ENCODE measurements around the gene SGTB. TPM values are rescaled to one million over a fixed set of nuclear protein-coding genes. Genes with fewer than 3 reads are reported as not detected.
"Not testable (repeated sequence)": the region's sequence is repeated elsewhere in the genome, so short reads cannot be mapped to it uniquely, and the experiment has no call there.

The SGTB gene
- total RNA-seq, 1 experiment from 2014 or later: 9.2 TPM

- intact Hi-C loops (cut with micrococcal nuclease; ENCODE audit: unreplicated experiment); in situ Hi-C loops (cut with HindIII; ENCODE audit: low pct_unique_long_range_greater_than_20kb, low sequenced_read_pairs); H3K27me3 ChIP-seq (ENCODE audit: control insufficient read depth, insufficient read depth, low read length); H3K4me3 ChIP-seq (ENCODE audit: low read depth in 2 of 2, low read length in 2 of 2); H3K27ac ChIP-seq (ENCODE audit: low read length); H3K4me1 ChIP-seq (ENCODE audit: control insufficient read depth, insufficient read depth, low read length); BruUV-seq (replicated peaks); H3K36me3 ChIP-seq (ENCODE audit: control insufficient read depth, insufficient read depth, low read length); POLR2A ChIA-PET; DNase-seq (ENCODE audit: low read depth, low spot score); H3K9me3 ChIP-seq (ENCODE audit: control insufficient read depth, insufficient read depth, low read depth, low read length); ATAC-seq; CTCF ChIA-PET: not testable (repeated sequence)
Observed at GRCh38 chr5:65732046-65732445, 10.1 kb upstream of the SGTB start.

DNA sequence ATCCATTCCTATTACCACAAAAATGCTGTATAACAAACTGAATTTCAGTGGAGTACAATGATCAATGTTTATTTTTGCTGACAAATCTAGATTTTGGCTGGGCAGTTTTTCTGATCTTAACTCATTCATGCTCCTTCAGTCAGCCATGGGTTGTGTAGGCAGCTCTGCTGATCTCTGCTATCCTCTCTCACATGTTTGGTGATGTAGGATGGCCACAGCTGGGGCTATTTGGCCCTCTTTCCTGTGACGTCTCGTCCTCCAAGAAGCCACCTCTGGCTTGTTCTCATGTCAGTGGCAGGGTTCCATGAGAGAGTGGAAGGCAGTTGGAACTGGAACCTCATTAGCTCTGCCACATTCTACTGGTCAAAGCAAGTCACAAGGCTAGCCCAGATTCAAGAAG is 9.0 kb upstream of the SGTB start:
- no TSS peak for BruUV-seq (replicated peaks)
- H3K27me3 ChIP-seq (ENCODE audit: control insufficient read depth, insufficient read depth, low read length): no peaks in the 10 kb centered on the region
- H3K36me3 ChIP-seq (ENCODE audit: control insufficient read depth, insufficient read depth, low read length): no peaks in the 10 kb centered on the region
- no peak overlapping the region for H3K4me3 ChIP-seq (ENCODE audit: low read depth in 2 of 2, low read length in 2 of 2)
- H3K27ac ChIP-seq (ENCODE audit: low read length): no peak overlapping the region
- ChIA-PET POLR2A (no interaction called here), CTCF (no interaction called here)
- H3K9me3 ChIP-seq (ENCODE audit: control insufficient read depth, insufficient read depth, low read depth, low read length): no peaks in the 10 kb centered on the region
- TF ChIP-seq CTCF (IDR thresholded peaks at IDR 0.05) (no peak), POLR2AphosphoS5 (IDR thresholded peaks at IDR 0.05; ENCODE audit: low read depth, low read length) (no peak), SIN3A (IDR thresholded peaks at IDR 0.05; ENCODE audit: borderline replicate concordance, insufficient read depth, low read depth, low read length) (no peak), TCF7L2 (IDR thresholded peaks at IDR 0.05; ENCODE audit: low read depth, low read length) (no peak)
- TF ChIP-seq, protein P1, sequence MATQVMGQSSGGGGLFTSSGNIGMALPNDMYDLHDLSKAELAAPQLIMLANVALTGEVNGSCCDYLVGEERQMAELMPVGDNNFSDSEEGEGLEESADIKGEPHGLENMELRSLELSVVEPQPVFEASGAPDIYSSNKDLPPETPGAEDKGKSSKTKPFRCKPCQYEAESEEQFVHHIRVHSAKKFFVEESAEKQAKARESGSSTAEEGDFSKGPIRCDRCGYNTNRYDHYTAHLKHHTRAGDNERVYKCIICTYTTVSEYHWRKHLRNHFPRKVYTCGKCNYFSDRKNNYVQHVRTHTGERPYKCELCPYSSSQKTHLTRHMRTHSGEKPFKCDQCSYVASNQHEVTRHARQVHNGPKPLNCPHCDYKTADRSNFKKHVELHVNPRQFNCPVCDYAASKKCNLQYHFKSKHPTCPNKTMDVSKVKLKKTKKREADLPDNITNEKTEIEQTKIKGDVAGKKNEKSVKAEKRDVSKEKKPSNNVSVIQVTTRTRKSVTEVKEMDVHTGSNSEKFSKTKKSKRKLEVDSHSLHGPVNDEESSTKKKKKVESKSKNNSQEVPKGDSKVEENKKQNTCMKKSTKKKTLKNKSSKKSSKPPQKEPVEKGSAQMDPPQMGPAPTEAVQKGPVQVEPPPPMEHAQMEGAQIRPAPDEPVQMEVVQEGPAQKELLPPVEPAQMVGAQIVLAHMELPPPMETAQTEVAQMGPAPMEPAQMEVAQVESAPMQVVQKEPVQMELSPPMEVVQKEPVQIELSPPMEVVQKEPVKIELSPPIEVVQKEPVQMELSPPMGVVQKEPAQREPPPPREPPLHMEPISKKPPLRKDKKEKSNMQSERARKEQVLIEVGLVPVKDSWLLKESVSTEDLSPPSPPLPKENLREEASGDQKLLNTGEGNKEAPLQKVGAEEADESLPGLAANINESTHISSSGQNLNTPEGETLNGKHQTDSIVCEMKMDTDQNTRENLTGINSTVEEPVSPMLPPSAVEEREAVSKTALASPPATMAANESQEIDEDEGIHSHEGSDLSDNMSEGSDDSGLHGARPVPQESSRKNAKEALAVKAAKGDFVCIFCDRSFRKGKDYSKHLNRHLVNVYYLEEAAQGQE (IDR thresholded peaks at IDR 0.05; ENCODE audit: insufficient read depth in 1 of 2, low read depth in 2 of 2, low read length in 1 of 2): no peak
- peaks cover 12% of the 10 kb centered on the region for H3K4me1 ChIP-seq (ENCODE audit: control insufficient read depth, insufficient read depth, low read length)
- intact Hi-C loops (cut with micrococcal nuclease; ENCODE audit: unreplicated experiment) (no loop called here), in situ Hi-C loops (cut with HindIII; ENCODE audit: low pct_unique_long_range_greater_than_20kb, low sequenced_read_pairs) (no loop called here)
- ATAC-seq: no peak
- DNase-seq (ENCODE audit: low read depth, low spot score): no peak

- DNase-seq (ENCODE audit: low read depth, low spot score) (no peak), ATAC-seq (no peak)
- TF ChIP-seq TCF7L2 (IDR thresholded peaks at IDR 0.05; ENCODE audit: low read depth, low read length) (no peak), SIN3A (IDR thresholded peaks at IDR 0.05; ENCODE audit: borderline replicate concordance, insufficient read depth, low read depth, low read length) (no peak), POLR2AphosphoS5 (IDR thresholded peaks at IDR 0.05; ENCODE audit: low read depth, low read length) (no peak), CTCF (IDR thresholded peaks at IDR 0.05) (no peak)
- TF ChIP-seq, protein P1 (IDR thresholded peaks at IDR 0.05; ENCODE audit: insufficient read depth in 1 of 2, low read depth in 2 of 2, low read length in 1 of 2): no peak
- H3K27me3 ChIP-seq (ENCODE audit: control insufficient read depth, insufficient read depth, low read length): no peaks in the 10 kb centered on the region
- in situ Hi-C loops (cut with HindIII; ENCODE audit: low pct_unique_long_range_greater_than_20kb, low sequenced_read_pairs) (no loop called here), intact Hi-C loops (cut with micrococcal nuclease; ENCODE audit: unreplicated experiment) (no loop called here)
- H3K4me1 ChIP-seq (ENCODE audit: control insufficient read depth, insufficient read depth, low read length): peaks cover 14% of the 10 kb centered on the region
- H3K27ac ChIP-seq (ENCODE audit: low read length): no peak overlapping the region
- no peaks in the 10 kb centered on the region for H3K36me3 ChIP-seq (ENCODE audit: control insufficient read depth, insufficient read depth, low read length)
- no peak overlapping the region for H3K4me3 ChIP-seq (ENCODE audit: low read depth in 2 of 2, low read length in 2 of 2)
- POLR2A ChIA-PET: no interaction called here
- no TSS peak for BruUV-seq (replicated peaks)
- H3K9me3 ChIP-seq (ENCODE audit: control insufficient read depth, insufficient read depth, low read depth, low read length): no peaks in the 10 kb centered on the region
- CTCF ChIA-PET: no interaction called here
Observed at GRCh38 chr5:65728218-65728617, 6.3 kb upstream of the SGTB start.
